T-helper 17 cell (primary cell): ENCODE data around the gene FANCE. TPM values are rescaled to one million over a fixed set of nuclear protein-coding genes. Genes with fewer than 3 reads are reported as not detected.
"Not testable (repeated sequence)": the region's sequence is repeated elsewhere in the genome, so short reads cannot be mapped to it uniquely, and the experiment has no call there.

Experiments used
- ATAC-seq: fragments of 150-1000 bp; cut with Tn5 transposase; 2 replicates; pipeline ENCODE4 v1.10.0; 2021; ENCODE audit warnings: mild to moderate bottlenecking, moderate library complexity
- DNase-seq, 3 donors: peaks; one replicate each; pipeline versions ENCODE4 v3.0.0 to v3.0.0-alpha.2; 2020 to 2021
- H3K9me3 ChIP-seq: one replicate; pipeline ENCODE4 v1.7.0; 2013; ENCODE audit warnings: low read length, mild to moderate bottlenecking; ENCODE audit not compliant: control insufficient read depth, poor library complexity, severe bottlenecking
- H3K27ac Mint-ChIP-seq: one replicate; pipeline ENCODE4 v1.8.0; 2022; ENCODE audit warnings: mild to moderate bottlenecking, moderate library complexity, mixed read lengths
- H3K27me3 Mint-ChIP-seq: one replicate; pipeline ENCODE4 v1.8.0; 2022; ENCODE audit warnings: mixed read lengths
- H3K36me3 Mint-ChIP-seq: one replicate; pipeline ENCODE4 v1.8.0; 2022; ENCODE audit warnings: low read depth, mixed read lengths
- H3K4me1 Mint-ChIP-seq: one replicate; pipeline ENCODE4 v1.8.0; 2022; ENCODE audit warnings: mild to moderate bottlenecking, mixed read lengths
- H3K4me3 Mint-ChIP-seq: one replicate; pipeline ENCODE4 v1.8.0; 2022; ENCODE audit warnings: mild to moderate bottlenecking, moderate library complexity, mixed read lengths
- total RNA-seq, 4 donors: library from RNA in 2 of 4; stranded (reverse) in 2 of 4; gene quantifications; one replicate each; pipeline ENCODE4 v1.2.3 and lab custom pipeline; 2022 to 2026

Gene FANCE
- total RNA-seq, 2 donors from 2014 or later = 3.7 to 4.5 TPM

- DNase-seq = no peak
- Mint-ChIP-seq H3K4me1 (peaks cover 22% of the 10 kb centered on the region), H3K27ac (no peak overlapping the region), H3K4me3 (no peak overlapping the region), H3K27me3 (no peaks in the 10 kb centered on the region), H3K36me3 (peaks cover 4% of the 10 kb centered on the region)
- no peak for ATAC-seq
- no peaks in the 10 kb centered on the region for H3K9me3 ChIP-seq
These were observed 32.7 kb upstream of the FANCE start for GRCh38 chr6:35419417-35419816.

GRCh38 chr6:35419961-35420360, 32.2 kb upstream of the FANCE start:
- peak overlapping the region; percentile 75 for H3K27ac Mint-ChIP-seq
- no peak overlapping the region for H3K4me3 Mint-ChIP-seq
- no peaks in the 10 kb centered on the region for H3K27me3 Mint-ChIP-seq
- H3K4me1 Mint-ChIP-seq = peaks cover 19% of the 10 kb centered on the region
- ATAC-seq (no peak), DNase-seq (no peak)
- H3K9me3 ChIP-seq = no peaks in the 10 kb centered on the region
- H3K36me3 Mint-ChIP-seq = peaks cover 4% of the 10 kb centered on the region

- Mint-ChIP-seq H3K4me3 (no peak overlapping the region), H3K27ac (no peak overlapping the region), H3K4me1 (peaks cover 3% of the 10 kb centered on the region), H3K27me3 (no peaks in the 10 kb centered on the region), H3K36me3 (peaks cover 7% of the 10 kb centered on the region)
- DNase-seq (no peak), ATAC-seq (no peak)
- no peaks in the 10 kb centered on the region for H3K9me3 ChIP-seq
These were observed 26.9 kb upstream of the FANCE start for GRCh38 chr6:35425284-35425683.

GRCh38 chr6:35426074-35426473, 26.1 kb upstream of the FANCE start:
- peaks cover 3% of the 10 kb centered on the region for H3K4me1 Mint-ChIP-seq
- no peaks in the 10 kb centered on the region for H3K27me3 Mint-ChIP-seq
- no peak overlapping the region for H3K4me3 Mint-ChIP-seq
- DNase-seq (no peak), ATAC-seq (no peak)
- H3K36me3 Mint-ChIP-seq = peaks cover 7% of the 10 kb centered on the region
- H3K9me3 ChIP-seq = no peaks in the 10 kb centered on the region
- H3K27ac Mint-ChIP-seq = no peak overlapping the region

GRCh38 chr6:35427435-35427834, 24.7 kb upstream of the FANCE start:
- no peak for DNase-seq
- H3K4me3 Mint-ChIP-seq = no peak overlapping the region
- no peak for ATAC-seq
- peaks cover 5% of the 10 kb centered on the region for H3K36me3 Mint-ChIP-seq
- H3K27me3 Mint-ChIP-seq = no peaks in the 10 kb centered on the region
- no peaks in the 10 kb centered on the region for H3K9me3 ChIP-seq
- H3K4me1 Mint-ChIP-seq = peaks cover 3% of the 10 kb centered on the region
- no peak overlapping the region for H3K27ac Mint-ChIP-seq

- DNase-seq (no peak), ATAC-seq (no peak)
- H3K27ac Mint-ChIP-seq = no peak overlapping the region
- no peak overlapping the region for H3K4me3 Mint-ChIP-seq
- peaks cover 3% of the 10 kb centered on the region for H3K4me1 Mint-ChIP-seq
- H3K36me3 Mint-ChIP-seq = peaks cover 5% of the 10 kb centered on the region
- no peaks in the 10 kb centered on the region for H3K27me3 Mint-ChIP-seq
- H3K9me3 ChIP-seq = no peaks in the 10 kb centered on the region
These were observed 24.3 kb upstream of the FANCE start for GRCh38 chr6:35427851-35428321.

- Mint-ChIP-seq H3K36me3 (peaks cover 5% of the 10 kb centered on the region), H3K27me3 (no peaks in the 10 kb centered on the region), H3K4me1 (peaks cover 3% of the 10 kb centered on the region), H3K4me3 (no peak overlapping the region), H3K27ac (no peak overlapping the region)
- no peaks in the 10 kb centered on the region for H3K9me3 ChIP-seq
- ATAC-seq = no peak
- DNase-seq = no peak
These were observed 23.6 kb upstream of the FANCE start for GRCh38 chr6:35428421-35429149.

GRCh38 chr6:35429463-35429862, 22.7 kb upstream of the FANCE start:
- DNase-seq (no peak), ATAC-seq (no peak)
- H3K36me3 Mint-ChIP-seq = peaks cover 5% of the 10 kb centered on the region
- H3K27ac Mint-ChIP-seq = no peak overlapping the region
- H3K9me3 ChIP-seq = no peaks in the 10 kb centered on the region
- H3K4me1 Mint-ChIP-seq = peaks cover 3% of the 10 kb centered on the region
- no peaks in the 10 kb centered on the region for H3K27me3 Mint-ChIP-seq
- no peak overlapping the region for H3K4me3 Mint-ChIP-seq

- no peaks in the 10 kb centered on the region for H3K4me1 Mint-ChIP-seq
- DNase-seq (no peak), ATAC-seq (no peak)
- H3K9me3 ChIP-seq = no peaks in the 10 kb centered on the region
- H3K27me3 Mint-ChIP-seq = no peaks in the 10 kb centered on the region
- no peak overlapping the region for H3K27ac Mint-ChIP-seq
- H3K4me3 Mint-ChIP-seq = no peak overlapping the region
- no peaks in the 10 kb centered on the region for H3K36me3 Mint-ChIP-seq
These were observed 19.8 kb upstream of the FANCE start for GRCh38 chr6:35432291-35432690.

- DNase-seq, H3K4me1 Mint-ChIP-seq, H3K9me3 ChIP-seq, H3K27me3 Mint-ChIP-seq, ATAC-seq, H3K27ac Mint-ChIP-seq, H3K4me3 Mint-ChIP-seq, H3K36me3 Mint-ChIP-seq: not testable (repeated sequence)
These were observed 19.4 kb upstream of the FANCE start for GRCh38 chr6:35432702-35433101.

GRCh38 chr6:35435074-35435837, 16.9 kb upstream of the FANCE start:
- no peak overlapping the region for H3K27ac Mint-ChIP-seq
- no peaks in the 10 kb centered on the region for H3K9me3 ChIP-seq
- H3K27me3 Mint-ChIP-seq = no peaks in the 10 kb centered on the region
- no peaks in the 10 kb centered on the region for H3K4me1 Mint-ChIP-seq
- ATAC-seq (no peak), DNase-seq (no peak)
- H3K4me3 Mint-ChIP-seq = peak overlapping the region; percentile 9
- H3K36me3 Mint-ChIP-seq = no peaks in the 10 kb centered on the region

GRCh38 chr6:35436071-35436857, 15.9 kb upstream of the FANCE start:
- no peak for DNase-seq
- Mint-ChIP-seq H3K4me1 (no peaks in the 10 kb centered on the region), H3K27ac (no peak overlapping the region), H3K27me3 (no peaks in the 10 kb centered on the region), H3K4me3 (no peak overlapping the region), H3K36me3 (no peaks in the 10 kb centered on the region)
- H3K9me3 ChIP-seq = no peaks in the 10 kb centered on the region
- ATAC-seq = no peak

GRCh38 chr6:35438378-35439065, 13.6 kb upstream of the FANCE start:
- DNase-seq, H3K4me1 Mint-ChIP-seq, H3K4me3 Mint-ChIP-seq, H3K27me3 Mint-ChIP-seq, H3K9me3 ChIP-seq, H3K36me3 Mint-ChIP-seq, ATAC-seq: not testable (repeated sequence)
- peak overlapping the region; percentile 61 for H3K27ac Mint-ChIP-seq
